ENCODE results near the gene CDH4. TPM values are rescaled to one million over a fixed set of nuclear protein-coding genes. Genes with fewer than 3 reads are reported as not detected.

Gene CDH4
- total RNA-seq, 4 donors from 2014 or later: not detected

DNA sequence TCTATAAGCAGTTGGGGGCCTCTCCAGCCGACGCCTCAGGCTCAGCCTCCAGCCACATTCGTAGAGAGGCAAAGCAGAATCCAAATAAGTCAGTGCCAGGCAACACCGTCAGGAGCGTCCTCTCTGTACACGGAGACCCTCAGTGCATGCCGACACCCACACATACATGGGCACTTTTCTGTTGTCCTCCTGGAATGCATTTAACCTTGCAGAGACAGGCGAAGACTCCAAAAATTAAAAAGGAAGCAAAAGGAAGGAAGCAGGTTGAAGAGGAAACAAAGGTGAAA, 487.7 kb downstream of the CDH4 start:
- no peaks in the 10 kb centered on the region for H3K4me1 ChIP-seq
- H3K27me3 ChIP-seq: no peaks in the 10 kb centered on the region
- DNase-seq: no peak
- no peak overlapping the region for H3K27ac ChIP-seq
- H3K4me3 ChIP-seq: no peak overlapping the region
- no peaks in the 10 kb centered on the region for H3K9me3 ChIP-seq
- intact Hi-C loops (cut with DNase I; ENCODE audit: low total_unique reads): no loop called here
- H3K36me3 ChIP-seq: no peaks in the 10 kb centered on the region
- in situ Hi-C loops (cut with MboI; ENCODE audit: low pct_ligation_motif_present in 1 of 4, low pct_unique_long_range_greater_than_20kb in 1 of 4, low sequenced_read_pairs in 3 of 4): no loop called here
- TF ChIP-seq POLR2AphosphoS5 (IDR thresholded peaks at IDR 0.05) (no peak), EP300 (IDR thresholded peaks at IDR 0.05; ENCODE audit: low read depth) (no peak), POLR2A (IDR thresholded peaks at IDR 0.05) (no peak)
- TF ChIP-seq, protein P1, sequence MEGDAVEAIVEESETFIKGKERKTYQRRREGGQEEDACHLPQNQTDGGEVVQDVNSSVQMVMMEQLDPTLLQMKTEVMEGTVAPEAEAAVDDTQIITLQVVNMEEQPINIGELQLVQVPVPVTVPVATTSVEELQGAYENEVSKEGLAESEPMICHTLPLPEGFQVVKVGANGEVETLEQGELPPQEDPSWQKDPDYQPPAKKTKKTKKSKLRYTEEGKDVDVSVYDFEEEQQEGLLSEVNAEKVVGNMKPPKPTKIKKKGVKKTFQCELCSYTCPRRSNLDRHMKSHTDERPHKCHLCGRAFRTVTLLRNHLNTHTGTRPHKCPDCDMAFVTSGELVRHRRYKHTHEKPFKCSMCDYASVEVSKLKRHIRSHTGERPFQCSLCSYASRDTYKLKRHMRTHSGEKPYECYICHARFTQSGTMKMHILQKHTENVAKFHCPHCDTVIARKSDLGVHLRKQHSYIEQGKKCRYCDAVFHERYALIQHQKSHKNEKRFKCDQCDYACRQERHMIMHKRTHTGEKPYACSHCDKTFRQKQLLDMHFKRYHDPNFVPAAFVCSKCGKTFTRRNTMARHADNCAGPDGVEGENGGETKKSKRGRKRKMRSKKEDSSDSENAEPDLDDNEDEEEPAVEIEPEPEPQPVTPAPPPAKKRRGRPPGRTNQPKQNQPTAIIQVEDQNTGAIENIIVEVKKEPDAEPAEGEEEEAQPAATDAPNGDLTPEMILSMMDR (IDR thresholded peaks at IDR 0.05): no peak
- WGBS, 2 donors (ENCODE audit: low coverage in 1 of 2): 80 to 95% methylated on average over 1 to 8 of the region's 8 CpGs

DNA sequence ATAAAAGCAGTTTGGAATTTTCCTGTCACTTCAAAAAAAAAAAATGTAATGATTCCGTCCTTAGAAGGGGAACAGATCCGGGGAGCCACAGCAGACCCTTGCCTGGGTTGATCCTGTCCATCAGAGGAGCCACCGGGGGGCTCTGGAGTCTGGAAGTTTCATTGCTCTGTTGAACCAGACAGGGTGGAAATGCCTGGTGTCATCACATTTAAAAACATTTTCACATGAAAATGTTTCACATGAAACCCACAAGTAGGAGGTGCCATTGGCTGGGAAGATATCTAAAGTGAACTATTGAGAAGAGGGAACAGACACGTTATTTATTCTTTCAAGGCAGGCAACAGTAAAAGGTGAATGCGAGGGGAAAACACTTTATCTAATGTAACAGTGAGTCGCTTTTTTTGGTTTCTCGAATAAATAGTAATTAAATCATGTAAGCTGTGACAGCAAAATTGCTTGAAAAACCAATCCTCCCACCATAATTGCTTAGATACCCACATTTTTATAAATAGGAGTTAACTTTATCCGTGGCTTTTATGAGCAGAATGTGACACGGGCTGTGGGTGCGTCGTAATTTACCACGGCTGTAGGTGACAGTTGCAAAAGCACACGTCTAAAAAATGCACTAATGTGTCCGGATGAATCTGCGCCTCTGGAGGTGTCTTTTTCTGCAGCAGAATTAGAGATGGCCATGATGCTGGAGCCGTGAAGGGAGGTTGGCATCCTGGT, 490.2 kb downstream of the CDH4 start:
- TF ChIP-seq POLR2AphosphoS5 (IDR thresholded peaks at IDR 0.05) (no peak), EP300 (IDR thresholded peaks at IDR 0.05; ENCODE audit: low read depth) (no peak), POLR2A (IDR thresholded peaks at IDR 0.05) (no peak)
- TF ChIP-seq, protein P1 (IDR thresholded peaks at IDR 0.05): no peak
- H3K36me3 ChIP-seq: no peaks in the 10 kb centered on the region
- no peak for DNase-seq
- H3K9me3 ChIP-seq: no peaks in the 10 kb centered on the region
- H3K4me3 ChIP-seq: no peak overlapping the region
- no peaks in the 10 kb centered on the region for H3K27me3 ChIP-seq
- WGBS, 2 donors (ENCODE audit: low coverage in 1 of 2): 53 to 63% methylated on average over 10 to 16 of the region's 16 CpGs
- in situ Hi-C loops (cut with MboI; ENCODE audit: low pct_ligation_motif_present in 1 of 4, low pct_unique_long_range_greater_than_20kb in 1 of 4, low sequenced_read_pairs in 3 of 4): no loop called here
- intact Hi-C loops (cut with DNase I; ENCODE audit: low total_unique reads): no loop called here
- H3K4me1 ChIP-seq: no peaks in the 10 kb centered on the region
- H3K27ac ChIP-seq: no peak overlapping the region

DNA sequence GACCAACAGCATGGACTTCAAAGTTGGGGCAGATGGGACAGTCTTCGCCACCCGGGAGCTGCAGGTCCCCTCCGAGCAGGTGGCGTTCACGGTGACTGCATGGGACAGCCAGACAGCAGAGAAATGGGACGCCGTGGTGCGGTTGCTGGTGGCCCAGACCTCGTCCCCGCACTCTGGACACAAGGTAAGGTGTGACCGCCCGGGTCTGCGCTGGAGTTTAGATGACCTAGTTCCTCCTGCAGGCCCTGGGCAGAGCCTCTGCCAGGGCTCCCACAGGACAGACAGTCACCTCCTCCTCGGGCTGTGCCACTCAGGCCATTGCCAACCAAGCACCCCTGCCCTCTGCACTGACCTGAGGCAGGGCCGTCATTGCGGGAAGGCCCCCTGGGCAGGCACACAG, 491.5 kb downstream of the CDH4 start:
- no peak for DNase-seq
- TF ChIP-seq EP300 (IDR thresholded peaks at IDR 0.05; ENCODE audit: low read depth) (no peak), POLR2A (IDR thresholded peaks at IDR 0.05) (no peak), POLR2AphosphoS5 (IDR thresholded peaks at IDR 0.05) (no peak)
- TF ChIP-seq, protein P1 (IDR thresholded peaks at IDR 0.05): no peak
- in situ Hi-C loops (cut with MboI; ENCODE audit: low pct_ligation_motif_present in 1 of 4, low pct_unique_long_range_greater_than_20kb in 1 of 4, low sequenced_read_pairs in 3 of 4): no loop called here
- Histone ChIP-seq H3K9me3 (no peaks in the 10 kb centered on the region), H3K4me3 (no peak overlapping the region), H3K27ac (no peak overlapping the region), H3K36me3 (no peaks in the 10 kb centered on the region), H3K4me1 (no peaks in the 10 kb centered on the region), H3K27me3 (no peaks in the 10 kb centered on the region)
- intact Hi-C loops (cut with DNase I; ENCODE audit: low total_unique reads): no loop called here
- 88% methylated on average over 9 of the region's 16 CpGs; no CpG with 5 or more reads in 1 of the 2 donors for WGBS, 2 donors (ENCODE audit: low coverage in 1 of 2)

DNA sequence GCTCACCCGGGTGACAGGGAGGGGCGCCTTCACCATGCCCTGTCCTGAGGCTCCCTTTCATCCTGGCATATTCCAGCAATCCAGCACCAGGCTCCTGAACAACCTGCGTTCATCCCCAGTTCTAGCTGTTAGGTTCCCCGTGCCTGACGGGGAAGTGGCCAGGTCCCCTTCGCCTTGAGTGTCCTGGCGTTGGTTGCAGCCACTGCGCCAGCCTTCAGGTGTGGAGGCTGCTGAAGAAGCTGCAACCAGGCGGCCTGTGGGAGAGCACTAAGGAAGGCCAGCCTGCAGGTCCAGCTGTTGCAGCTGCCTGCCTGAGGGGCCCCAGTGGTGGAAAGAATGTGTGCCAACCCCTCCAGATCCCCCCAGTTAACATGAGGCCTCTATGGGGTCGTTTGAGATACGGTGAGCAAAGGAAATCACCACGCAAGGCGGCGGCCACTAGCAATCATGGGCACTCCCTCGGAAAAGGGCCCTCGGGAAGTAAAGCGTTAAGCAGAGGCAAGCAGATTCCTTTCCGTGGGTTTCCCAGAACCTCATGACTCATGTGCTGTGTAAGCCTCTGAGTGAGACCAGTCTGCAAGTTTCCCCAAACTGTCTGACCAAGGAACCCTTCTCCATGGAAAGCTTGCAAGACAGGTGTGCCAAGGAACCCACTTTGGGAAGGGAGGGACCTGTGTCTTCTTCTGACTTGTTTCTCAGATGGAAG, 492.8 kb downstream of the CDH4 start:
- H3K9me3 ChIP-seq: no peaks in the 10 kb centered on the region
- DNase-seq: no peak
- TF ChIP-seq, protein P1 (IDR thresholded peaks at IDR 0.05): no peak
- TF ChIP-seq POLR2A (IDR thresholded peaks at IDR 0.05): no peak
- no peak for TF ChIP-seq POLR2AphosphoS5 (IDR thresholded peaks at IDR 0.05)
- no peak for TF ChIP-seq EP300 (IDR thresholded peaks at IDR 0.05; ENCODE audit: low read depth)
- in situ Hi-C loops (cut with MboI; ENCODE audit: low pct_ligation_motif_present in 1 of 4, low pct_unique_long_range_greater_than_20kb in 1 of 4, low sequenced_read_pairs in 3 of 4) (no loop called here), intact Hi-C loops (cut with DNase I; ENCODE audit: low total_unique reads) (no loop called here)
- no peak overlapping the region for H3K4me3 ChIP-seq
- H3K4me1 ChIP-seq: no peaks in the 10 kb centered on the region
- no peaks in the 10 kb centered on the region for H3K27me3 ChIP-seq
- no peaks in the 10 kb centered on the region for H3K36me3 ChIP-seq
- 50 to 88% methylated on average over 2 to 18 of the region's 18 CpGs for WGBS, 2 donors (ENCODE audit: low coverage in 1 of 2)
- no peak overlapping the region for H3K27ac ChIP-seq
